ENCODE data around the gene MRPL46. TPM values are rescaled to one million over a fixed set of nuclear protein-coding genes. Genes with fewer than 3 reads are reported as not detected.

MRPL46 gene
- total and polyA plus RNA-seq, 9 of the 15 experiments (the other 6 are each of a cell fraction or from before 2014, with no cell fraction given), result 41.2 to 72.2 (median 49.8) TPM

DNA sequence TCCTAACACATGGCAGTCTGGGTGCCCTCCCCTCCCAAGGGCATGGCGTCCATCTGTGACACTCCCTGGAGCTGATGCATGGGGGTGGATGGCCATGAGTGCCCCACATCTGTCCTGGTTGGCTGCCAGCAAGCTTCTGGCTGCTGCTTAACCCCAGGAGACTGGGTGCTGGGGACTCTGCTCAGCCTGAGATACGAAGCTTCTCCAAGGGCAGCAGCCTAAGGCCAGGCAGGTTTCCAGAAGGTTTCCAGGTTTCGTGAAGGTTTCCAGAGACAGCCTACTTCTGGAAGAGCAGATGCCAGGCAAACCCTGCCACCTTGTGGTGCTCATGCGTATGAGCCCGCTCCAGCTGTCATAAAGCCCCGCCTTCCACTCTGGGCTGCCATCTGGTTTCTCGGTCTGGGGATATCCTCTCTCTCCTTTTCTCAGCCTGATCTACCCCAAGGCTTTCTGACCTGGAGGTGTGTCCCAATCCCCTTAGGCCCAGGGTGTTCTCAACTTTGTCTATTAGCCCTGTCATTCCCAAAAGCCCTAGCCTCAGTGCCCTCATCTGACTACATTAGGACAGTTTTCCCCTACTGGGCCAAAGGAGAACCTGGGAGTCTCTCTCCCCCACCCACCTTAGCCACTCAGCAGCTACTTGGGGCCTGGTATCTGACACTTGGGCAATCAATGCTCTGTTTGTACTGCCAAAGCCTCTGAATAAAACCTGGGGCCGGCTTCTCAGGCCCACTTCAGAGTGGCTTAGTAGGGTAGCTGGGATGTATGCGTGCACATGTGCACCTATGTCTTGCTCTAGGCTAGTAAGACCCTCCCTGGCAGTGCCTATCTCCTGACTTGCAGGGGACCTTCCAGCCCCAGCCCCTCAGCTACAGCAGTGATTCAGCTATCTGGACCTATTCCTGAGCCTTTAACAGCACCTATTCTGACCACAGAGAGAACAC lies 12.0 kb downstream of the MRPL46 start (continued):
- TF ChIP-seq, protein P1, sequence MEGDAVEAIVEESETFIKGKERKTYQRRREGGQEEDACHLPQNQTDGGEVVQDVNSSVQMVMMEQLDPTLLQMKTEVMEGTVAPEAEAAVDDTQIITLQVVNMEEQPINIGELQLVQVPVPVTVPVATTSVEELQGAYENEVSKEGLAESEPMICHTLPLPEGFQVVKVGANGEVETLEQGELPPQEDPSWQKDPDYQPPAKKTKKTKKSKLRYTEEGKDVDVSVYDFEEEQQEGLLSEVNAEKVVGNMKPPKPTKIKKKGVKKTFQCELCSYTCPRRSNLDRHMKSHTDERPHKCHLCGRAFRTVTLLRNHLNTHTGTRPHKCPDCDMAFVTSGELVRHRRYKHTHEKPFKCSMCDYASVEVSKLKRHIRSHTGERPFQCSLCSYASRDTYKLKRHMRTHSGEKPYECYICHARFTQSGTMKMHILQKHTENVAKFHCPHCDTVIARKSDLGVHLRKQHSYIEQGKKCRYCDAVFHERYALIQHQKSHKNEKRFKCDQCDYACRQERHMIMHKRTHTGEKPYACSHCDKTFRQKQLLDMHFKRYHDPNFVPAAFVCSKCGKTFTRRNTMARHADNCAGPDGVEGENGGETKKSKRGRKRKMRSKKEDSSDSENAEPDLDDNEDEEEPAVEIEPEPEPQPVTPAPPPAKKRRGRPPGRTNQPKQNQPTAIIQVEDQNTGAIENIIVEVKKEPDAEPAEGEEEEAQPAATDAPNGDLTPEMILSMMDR (IDR thresholded peaks at IDR 0.05 in 2 of 3, conservative IDR thresholded peaks at IDR 0.05 in 1 of 3; ENCODE audit: insufficient read depth in 2 of 3, low read depth in 1 of 3, low read length in 3 of 3), result peak; percentile 69 to 74 (median 73)

DNA sequence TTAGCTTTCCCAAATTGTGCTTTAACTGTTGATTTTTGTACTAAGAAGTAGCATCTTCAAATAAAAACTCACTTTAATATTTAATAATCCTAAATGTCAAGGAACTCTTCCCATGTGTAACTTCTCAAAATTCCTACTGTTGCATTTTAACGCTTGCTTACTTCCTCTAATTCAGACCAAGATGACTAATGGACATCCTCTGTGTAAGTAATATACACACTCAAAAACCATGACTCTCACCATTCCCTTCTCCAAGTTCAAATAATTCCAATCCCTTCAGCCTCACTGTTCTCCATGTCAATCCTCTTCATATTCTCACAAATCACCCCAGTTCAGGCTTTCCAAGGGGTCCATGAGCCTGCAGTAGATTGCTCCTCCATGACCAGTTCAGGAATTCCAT lies 13.0 kb downstream of the MRPL46 start:
- no TSS peak for BruUV-seq (replicated peaks)
- POLR2A ChIA-PET, result interaction anchor here (0.5 to 3.1 kb wide), 3 partner anchors 13 to 191 kb away, joined by 3 to 16 read pairs (median 4); partner anchors contain the start of genes AEN, MRPL46 and MRPS11
- no peak overlapping the region for H3K9ac ChIP-seq (ENCODE audit: insufficient read depth in 1 of 2, low read depth in 2 of 2, low read length in 2 of 2)
- DNase-seq (ENCODE audit: extremely low read depth in 1 of 4, low spot score in 3 of 4) (no peak), ATAC-seq (no peak), FAIRE-seq (no peak)
- TF ChIP-seq, protein P2, sequence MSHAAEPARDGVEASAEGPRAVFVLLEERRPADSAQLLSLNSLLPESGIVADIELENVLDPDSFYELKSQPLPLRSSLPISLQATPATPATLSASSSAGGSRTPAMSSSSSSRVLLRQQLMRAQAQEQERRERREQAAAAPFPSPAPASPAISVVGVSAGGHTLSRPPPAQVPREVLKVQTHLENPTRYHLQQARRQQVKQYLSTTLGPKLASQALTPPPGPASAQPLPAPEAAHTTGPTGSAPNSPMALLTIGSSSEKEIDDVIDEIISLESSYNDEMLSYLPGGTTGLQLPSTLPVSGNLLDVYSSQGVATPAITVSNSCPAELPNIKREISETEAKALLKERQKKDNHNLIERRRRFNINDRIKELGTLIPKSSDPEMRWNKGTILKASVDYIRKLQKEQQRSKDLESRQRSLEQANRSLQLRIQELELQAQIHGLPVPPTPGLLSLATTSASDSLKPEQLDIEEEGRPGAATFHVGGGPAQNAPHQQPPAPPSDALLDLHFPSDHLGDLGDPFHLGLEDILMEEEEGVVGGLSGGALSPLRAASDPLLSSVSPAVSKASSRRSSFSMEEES (CRISPR knock-in tag; IDR thresholded peaks at IDR 0.05), result no peak
- TF ChIP-seq PHF20 (IDR thresholded peaks at IDR 0.05; ENCODE audit: partially characterized antibody) (no peak), ETV5 (CRISPR knock-in tag; IDR thresholded peaks at IDR 0.05; ENCODE audit: low read depth) (no peak), POLR2G (IDR thresholded peaks at IDR 0.05; ENCODE audit: low read depth, low read length) (no peak), ZNF431 (CRISPR knock-in tag; IDR thresholded peaks at IDR 0.05) (no peak)
- TF ChIP-seq, protein P3, sequence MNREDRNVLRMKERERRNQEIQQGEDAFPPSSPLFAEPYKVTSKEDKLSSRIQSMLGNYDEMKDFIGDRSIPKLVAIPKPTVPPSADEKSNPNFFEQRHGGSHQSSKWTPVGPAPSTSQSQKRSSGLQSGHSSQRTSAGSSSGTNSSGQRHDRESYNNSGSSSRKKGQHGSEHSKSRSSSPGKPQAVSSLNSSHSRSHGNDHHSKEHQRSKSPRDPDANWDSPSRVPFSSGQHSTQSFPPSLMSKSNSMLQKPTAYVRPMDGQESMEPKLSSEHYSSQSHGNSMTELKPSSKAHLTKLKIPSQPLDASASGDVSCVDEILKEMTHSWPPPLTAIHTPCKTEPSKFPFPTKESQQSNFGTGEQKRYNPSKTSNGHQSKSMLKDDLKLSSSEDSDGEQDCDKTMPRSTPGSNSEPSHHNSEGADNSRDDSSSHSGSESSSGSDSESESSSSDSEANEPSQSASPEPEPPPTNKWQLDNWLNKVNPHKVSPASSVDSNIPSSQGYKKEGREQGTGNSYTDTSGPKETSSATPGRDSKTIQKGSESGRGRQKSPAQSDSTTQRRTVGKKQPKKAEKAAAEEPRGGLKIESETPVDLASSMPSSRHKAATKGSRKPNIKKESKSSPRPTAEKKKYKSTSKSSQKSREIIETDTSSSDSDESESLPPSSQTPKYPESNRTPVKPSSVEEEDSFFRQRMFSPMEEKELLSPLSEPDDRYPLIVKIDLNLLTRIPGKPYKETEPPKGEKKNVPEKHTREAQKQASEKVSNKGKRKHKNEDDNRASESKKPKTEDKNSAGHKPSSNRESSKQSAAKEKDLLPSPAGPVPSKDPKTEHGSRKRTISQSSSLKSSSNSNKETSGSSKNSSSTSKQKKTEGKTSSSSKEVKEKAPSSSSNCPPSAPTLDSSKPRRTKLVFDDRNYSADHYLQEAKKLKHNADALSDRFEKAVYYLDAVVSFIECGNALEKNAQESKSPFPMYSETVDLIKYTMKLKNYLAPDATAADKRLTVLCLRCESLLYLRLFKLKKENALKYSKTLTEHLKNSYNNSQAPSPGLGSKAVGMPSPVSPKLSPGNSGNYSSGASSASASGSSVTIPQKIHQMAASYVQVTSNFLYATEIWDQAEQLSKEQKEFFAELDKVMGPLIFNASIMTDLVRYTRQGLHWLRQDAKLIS (CRISPR knock-in tag; IDR thresholded peaks at IDR 0.05), result no peak
- TF ChIP-seq, protein P4, sequence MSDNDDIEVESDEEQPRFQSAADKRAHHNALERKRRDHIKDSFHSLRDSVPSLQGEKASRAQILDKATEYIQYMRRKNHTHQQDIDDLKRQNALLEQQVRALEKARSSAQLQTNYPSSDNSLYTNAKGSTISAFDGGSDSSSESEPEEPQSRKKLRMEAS (CRISPR knock-in tag; IDR thresholded peaks at IDR 0.05), result no peak
- in situ Hi-C loops (cut with MboI) (no loop called here), intact Hi-C loops (cut with micrococcal nuclease) (loop anchor here (5.0 kb wide), 2 partner anchors 207 to 1537 kb away; no protein-coding TSS in a partner anchor)
- 22% methylated on average over 1 of the region's 1 CpG for whole genome bisulfite sequencing (ENCODE audit: insufficient coverage, low coverage, missing lambda C conversion rate)
- no peaks in the 10 kb centered on the region for H3K9me1 ChIP-seq (ENCODE audit: control insufficient read depth, insufficient read depth, low read length)
- 0 out of 2 replicates have a peak, but pooled peaks cover 6% of the 10 kb centered on the region for H4K20me1 ChIP-seq (replicated peaks; ENCODE audit: control insufficient read depth, insufficient read depth, low read length)
- CTCF ChIA-PET (ENCODE audit: low intra/inter-chr PET ratio), result interaction anchor here (0.5 kb wide), 1 partner anchor 18 kb away, joined by 5 read pairs; no protein-coding TSS in a partner anchor
- H3K4me1 ChIP-seq (replicated peaks in 1 of 2; ENCODE audit: control insufficient read depth in 2 of 2, insufficient read depth in 2 of 2, low read length in 2 of 2), result no peaks in the 10 kb centered on the region; a peak in 1 of 5 replicates
- H3K79me2 ChIP-seq (ENCODE audit: control insufficient read depth, insufficient read depth, low read length), result no peaks in the 10 kb centered on the region
- no peaks in the 10 kb centered on the region for H3K9me3 ChIP-seq (replicated peaks; ENCODE audit: control insufficient read depth, insufficient read depth, low read depth, low read length)
- peaks cover 15% of the 10 kb centered on the region; the same call in 1 of the 3 replicates for H3K36me3 ChIP-seq (ENCODE audit: control insufficient read depth, insufficient read depth, low read length)
- H2AFZ ChIP-seq (ENCODE audit: low read depth, low read length), result no peak overlapping the region
- no peak overlapping the region for H3K4me2 ChIP-seq (ENCODE audit: insufficient read depth, low read length)
- peaks cover 4 to 6% of the 10 kb centered on the region in 2 experiments; a peak in 2 of 5 replicates for H3K27me3 ChIP-seq (ENCODE audit: control insufficient read depth in 2 of 2, insufficient read depth in 2 of 2, low read length in 2 of 2)
- no peak overlapping the region for H3K27ac ChIP-seq (ENCODE audit: extremely low read depth, low read depth, low read length)
- no peak overlapping the region for H3K4me3 ChIP-seq

Data from K562 (cell line).